ENCODE results near the gene OXNAD1.

DNA sequence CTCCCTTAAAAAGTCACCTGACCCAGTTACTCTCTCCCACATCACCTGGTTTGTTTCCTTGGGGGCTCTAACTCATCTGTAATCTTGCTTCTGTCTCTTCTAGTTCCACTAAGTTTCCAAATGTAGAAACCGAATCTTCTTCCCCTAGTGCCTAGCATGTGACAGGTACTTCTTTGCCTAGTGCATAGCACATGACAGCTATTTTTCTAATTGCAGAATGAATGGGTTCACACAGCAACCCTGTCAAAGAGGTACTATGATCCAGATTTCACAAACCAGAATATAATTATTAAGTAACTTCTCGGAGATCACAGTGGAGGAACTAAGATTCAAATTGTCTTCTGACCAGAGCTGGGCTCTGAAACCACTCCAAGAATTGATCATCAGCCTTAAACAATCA lies 7.7 kb upstream of the OXNAD1 start:
- no peak for TF ChIP-seq CTCF (IDR thresholded peaks at IDR 0.05; ENCODE audit: low read length)
- no peak for TF ChIP-seq EZH2 (optimal IDR thresholded peaks at IDR 0.05; ENCODE audit: low read depth, low read length)

Data from MM.1S (cell line).